Mesothelial cell of epicardium (in vitro differentiated cells): ENCODE data around the gene SURF2. TPM values are rescaled to one million over a fixed set of nuclear protein-coding genes. Genes with fewer than 3 reads are reported as not detected.
"Not testable (repeated sequence)": the region's sequence is repeated elsewhere in the genome, so short reads cannot be mapped to it uniquely, and the experiment has no call there.

Experiments used
- DNase-seq, 2 experiments: peaks; one replicate each; pipeline ENCODE4 v3.0.0; 2021; ENCODE audit warnings: low spot score in 2 of 2; ENCODE audit not compliant: unreplicated experiment in 2 of 2
- H3K27ac Mint-ChIP-seq: 2 replicates; pipeline ENCODE4 v1.8.0; 2021; ENCODE audit warnings: mixed read lengths
- H3K27me3 Mint-ChIP-seq: 2 replicates; pipeline ENCODE4 v1.8.0; 2021; ENCODE audit warnings: low read depth, mixed read lengths
- H3K36me3 Mint-ChIP-seq: 2 replicates; pipeline ENCODE4 v1.8.0; 2021; ENCODE audit warnings: mixed read lengths
- H3K4me1 Mint-ChIP-seq: 2 replicates; pipeline ENCODE4 v1.8.0; 2021; ENCODE audit warnings: mixed read lengths
- H3K4me3 Mint-ChIP-seq: 2 replicates; pipeline ENCODE4 v1.8.0; 2021; ENCODE audit warnings: mild to moderate bottlenecking, moderate library complexity, mixed read lengths
- H3K9me3 Mint-ChIP-seq: 2 replicates; pipeline ENCODE4 v1.8.0; 2021; ENCODE audit warnings: mixed read lengths
- total RNA-seq: library from RNA; stranded (reverse); gene quantifications from 3 replicates; pipeline ENCODE4 v1.2.1, GENCODE V29; 2021
- TF ChIP-seq, protein P1 (sequence below): fragments of 200-600 bp; sonication (generic); IDR thresholded peaks from one replicate; pipeline ENCODE4 v1.5.0; 2021; ENCODE audit warnings: antibody characterized with exemption; ENCODE audit not compliant: unreplicated experiment

The SURF2 gene
- total RNA-seq, 1 donor from 2014 or later, result 12.1 TPM

- Mint-ChIP-seq H3K4me1 (peaks cover 6% of the 10 kb centered on the region), H3K27ac (no peak overlapping the region), H3K4me3 (no peak overlapping the region), H3K36me3 (peaks cover 24% of the 10 kb centered on the region), H3K27me3 (no peaks in the 10 kb centered on the region), H3K9me3 (peaks cover 6% of the 10 kb centered on the region)
- TF ChIP-seq, protein P1, sequence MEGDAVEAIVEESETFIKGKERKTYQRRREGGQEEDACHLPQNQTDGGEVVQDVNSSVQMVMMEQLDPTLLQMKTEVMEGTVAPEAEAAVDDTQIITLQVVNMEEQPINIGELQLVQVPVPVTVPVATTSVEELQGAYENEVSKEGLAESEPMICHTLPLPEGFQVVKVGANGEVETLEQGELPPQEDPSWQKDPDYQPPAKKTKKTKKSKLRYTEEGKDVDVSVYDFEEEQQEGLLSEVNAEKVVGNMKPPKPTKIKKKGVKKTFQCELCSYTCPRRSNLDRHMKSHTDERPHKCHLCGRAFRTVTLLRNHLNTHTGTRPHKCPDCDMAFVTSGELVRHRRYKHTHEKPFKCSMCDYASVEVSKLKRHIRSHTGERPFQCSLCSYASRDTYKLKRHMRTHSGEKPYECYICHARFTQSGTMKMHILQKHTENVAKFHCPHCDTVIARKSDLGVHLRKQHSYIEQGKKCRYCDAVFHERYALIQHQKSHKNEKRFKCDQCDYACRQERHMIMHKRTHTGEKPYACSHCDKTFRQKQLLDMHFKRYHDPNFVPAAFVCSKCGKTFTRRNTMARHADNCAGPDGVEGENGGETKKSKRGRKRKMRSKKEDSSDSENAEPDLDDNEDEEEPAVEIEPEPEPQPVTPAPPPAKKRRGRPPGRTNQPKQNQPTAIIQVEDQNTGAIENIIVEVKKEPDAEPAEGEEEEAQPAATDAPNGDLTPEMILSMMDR, result no peak
- no peak for DNase-seq
Observed at GRCh38 chr9:133333566-133333965, 22.8 kb upstream of the SURF2 start.

DNA sequence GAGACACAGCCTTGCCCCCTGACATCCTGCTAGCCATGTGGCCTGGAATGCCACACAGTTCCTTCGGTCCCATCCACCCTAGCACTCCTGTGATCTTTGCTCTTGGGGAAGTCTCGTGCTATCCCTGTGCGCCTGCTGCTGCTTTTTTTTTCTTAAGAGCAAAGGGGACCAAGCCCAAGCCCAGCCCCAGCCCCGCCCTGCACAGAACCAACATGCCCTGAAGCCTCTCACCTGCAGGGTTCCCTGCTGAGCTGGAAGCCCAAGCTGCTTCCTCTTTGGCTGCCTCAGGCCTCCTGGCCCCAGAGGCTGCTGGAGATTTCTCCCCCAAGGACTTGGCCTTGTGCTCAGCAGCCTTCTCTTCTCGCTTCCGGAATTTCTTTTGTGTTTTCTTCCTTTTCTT, 22.2 kb upstream of the SURF2 start:
- Mint-ChIP-seq H3K36me3 (peaks cover 18% of the 10 kb centered on the region), H3K4me3 (peak overlapping the region; percentile 92), H3K27ac (no peak overlapping the region), H3K4me1 (peaks cover 6% of the 10 kb centered on the region), H3K27me3 (no peaks in the 10 kb centered on the region), H3K9me3 (peaks cover under 1% of the 10 kb centered on the region)
- DNase-seq, result no peak
- TF ChIP-seq, protein P1, result no peak

DNA sequence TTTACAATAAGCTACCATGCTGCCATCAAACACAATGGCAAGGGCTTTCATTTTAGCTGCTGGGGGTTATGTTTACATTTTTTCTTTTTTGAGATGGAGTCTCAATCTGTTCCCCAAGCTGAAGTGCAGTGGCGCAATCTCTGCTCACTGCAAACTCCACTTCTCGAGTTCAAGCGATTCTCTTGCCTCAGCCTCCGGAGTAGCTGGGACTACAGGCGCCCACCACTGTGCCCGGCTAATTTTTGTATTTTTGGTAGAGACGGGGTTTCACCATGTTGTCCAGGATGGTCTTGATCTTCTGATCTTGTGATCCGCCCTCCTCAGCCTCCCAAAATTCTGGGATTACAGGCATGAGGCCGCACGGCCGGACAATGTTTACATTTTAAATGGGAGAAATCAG, 21.5 kb upstream of the SURF2 start:
- peaks cover 20% of the 10 kb centered on the region for H3K36me3 Mint-ChIP-seq
- not testable (repeated sequence) for H3K4me1 Mint-ChIP-seq, H3K9me3 Mint-ChIP-seq, DNase-seq, H3K27me3 Mint-ChIP-seq
- peak overlapping the region; percentile 43 for H3K27ac Mint-ChIP-seq
- H3K4me3 Mint-ChIP-seq, result peak overlapping the region; percentile 92

GRCh38 chr9:133335924-133336811, 20.2 kb upstream of the SURF2 start, which contains the start of gene SURF6:
Gene SURF6 (minus strand): TSS chr9:133336188. CDS start chr9:133336132, 56 bp downstream.
- peak within 1 kb of the TSS; percentile 93 for H3K27ac Mint-ChIP-seq
- H3K27me3 Mint-ChIP-seq, result no peaks in the 10 kb centered on the region
- no peaks in the 10 kb centered on the region for H3K9me3 Mint-ChIP-seq
- TF ChIP-seq, protein P1, result no peak
- DNase-seq, result peak; percentile 75 to 87
- peaks cover 6% of the 10 kb centered on the region for H3K4me1 Mint-ChIP-seq
- peak within 1 kb of the TSS; percentile 92 for H3K4me3 Mint-ChIP-seq
- peaks cover 17% of the 10 kb centered on the region for H3K36me3 Mint-ChIP-seq

- no peak for DNase-seq
- H3K4me3 Mint-ChIP-seq, result no peak overlapping the region
- TF ChIP-seq, protein P1, result no peak
- no peaks in the 10 kb centered on the region for H3K27me3 Mint-ChIP-seq
- peaks cover 6% of the 10 kb centered on the region for H3K4me1 Mint-ChIP-seq
- H3K27ac Mint-ChIP-seq, result no peak overlapping the region
- no peaks in the 10 kb centered on the region for H3K9me3 Mint-ChIP-seq
- H3K36me3 Mint-ChIP-seq, result peaks cover 9% of the 10 kb centered on the region
Observed at GRCh38 chr9:133339641-133340040, 16.7 kb upstream of the SURF2 start.

- H3K4me3 Mint-ChIP-seq, result no peak overlapping the region
Observed at GRCh38 chr9:133340256-133340655, 16.1 kb upstream of the SURF2 start.

More at GRCh38 chr9:133340256-133340655, 16.1 kb upstream of the SURF2 start:
- peaks cover 9% of the 10 kb centered on the region for H3K36me3 Mint-ChIP-seq
- H3K27ac Mint-ChIP-seq, result no peak overlapping the region
- TF ChIP-seq, protein P1, result no peak
- H3K9me3 Mint-ChIP-seq, result no peaks in the 10 kb centered on the region
- H3K4me1 Mint-ChIP-seq, result peaks cover 2% of the 10 kb centered on the region
- no peaks in the 10 kb centered on the region for H3K27me3 Mint-ChIP-seq
- DNase-seq, result no peak
